ENCODE data around the gene TMEM198. TPM values are rescaled to one million over a fixed set of nuclear protein-coding genes. Genes with fewer than 3 reads are reported as not detected.
A peak's percentile ranks its signal among the peaks of the same experiment; 100 is the strongest.

TMEM198 gene
- total RNA-seq, 1 donor: 1.1 TPM

- H3K27ac ChIP-seq (ENCODE audit: low read depth, low read length): no peak overlapping the region
- no peak overlapping the region for H2AFZ ChIP-seq (ENCODE audit: low read length)
- peak overlapping the region; percentile 81 for H3K4me2 ChIP-seq (ENCODE audit: insufficient read depth, low read length)
- H3K79me2 ChIP-seq (ENCODE audit: insufficient read depth, low read length): peaks cover 4% of the 10 kb centered on the region
- H3K36me3 ChIP-seq (ENCODE audit: insufficient read depth, low read length): peaks cover 10% of the 10 kb centered on the region
- peak; percentile 83 for DNase-seq (ENCODE audit: insufficient read length, low spot score, missing footprints)
- peaks cover 4% of the 10 kb centered on the region for H3K27me3 ChIP-seq (ENCODE audit: insufficient read depth, low read length)
- TF ChIP-seq CTCF (IDR thresholded peaks at IDR 0.05; ENCODE audit: extremely low read depth, low read depth, low read length): no peak
- no peaks in the 10 kb centered on the region for H3K9me3 ChIP-seq (ENCODE audit: low read depth, low read length)
- peaks cover 15% of the 10 kb centered on the region for H4K20me1 ChIP-seq (ENCODE audit: insufficient read depth, low read length)
- H3K4me3 ChIP-seq (ENCODE audit: insufficient read depth, low read length): peak overlapping the region; percentile 78
- H3K4me1 ChIP-seq (ENCODE audit: insufficient read depth, low read length): no peaks in the 10 kb centered on the region
Observed at GRCh38 chr2:219569635-219570034, 25.8 kb downstream of the TMEM198 start.

- TF ChIP-seq CTCF (IDR thresholded peaks at IDR 0.05; ENCODE audit: extremely low read depth, low read depth, low read length): no peak
- Histone ChIP-seq H3K79me2 (ENCODE audit: insufficient read depth, low read length) (peaks cover 4% of the 10 kb centered on the region), H3K36me3 (ENCODE audit: insufficient read depth, low read length) (peaks cover 10% of the 10 kb centered on the region), H3K4me1 (ENCODE audit: insufficient read depth, low read length) (no peaks in the 10 kb centered on the region), H3K4me2 (ENCODE audit: insufficient read depth, low read length) (peak overlapping the region; percentile 81), H3K27me3 (ENCODE audit: insufficient read depth, low read length) (peaks cover 4% of the 10 kb centered on the region), H3K4me3 (ENCODE audit: insufficient read depth, low read length) (peak overlapping the region; percentile 78), H3K27ac (ENCODE audit: low read depth, low read length) (no peak overlapping the region), H4K20me1 (ENCODE audit: insufficient read depth, low read length) (peaks cover 13% of the 10 kb centered on the region), H2AFZ (ENCODE audit: low read length) (peak overlapping the region; percentile 41), H3K9me3 (ENCODE audit: low read depth, low read length) (no peaks in the 10 kb centered on the region)
- DNase-seq (ENCODE audit: insufficient read length, low spot score, missing footprints): peak; percentile 97
Observed at GRCh38 chr2:219570194-219570923, 26.5 kb downstream of the TMEM198 start.

GRCh38 chr2:219570924-219571310 lies 27.1 kb downstream of the TMEM198 start:
- Histone ChIP-seq H2AFZ (ENCODE audit: low read length) (peak overlapping the region; percentile 41), H3K4me1 (ENCODE audit: insufficient read depth, low read length) (no peaks in the 10 kb centered on the region), H4K20me1 (ENCODE audit: insufficient read depth, low read length) (peaks cover 10% of the 10 kb centered on the region), H3K79me2 (ENCODE audit: insufficient read depth, low read length) (peaks cover 4% of the 10 kb centered on the region), H3K4me2 (ENCODE audit: insufficient read depth, low read length) (peak overlapping the region; percentile 81), H3K9me3 (ENCODE audit: low read depth, low read length) (no peaks in the 10 kb centered on the region), H3K27ac (ENCODE audit: low read depth, low read length) (no peak overlapping the region), H3K27me3 (ENCODE audit: insufficient read depth, low read length) (peaks cover 8% of the 10 kb centered on the region), H3K36me3 (ENCODE audit: insufficient read depth, low read length) (peaks cover 10% of the 10 kb centered on the region), H3K4me3 (ENCODE audit: insufficient read depth, low read length) (peak overlapping the region; percentile 78)
- TF ChIP-seq CTCF (IDR thresholded peaks at IDR 0.05; ENCODE audit: extremely low read depth, low read depth, low read length): no peak
- DNase-seq (ENCODE audit: insufficient read length, low spot score, missing footprints): peak; percentile 96

- Histone ChIP-seq H3K27ac (ENCODE audit: low read depth, low read length) (no peak within 1 kb of the TSS), H3K9me3 (ENCODE audit: low read depth, low read length) (no peaks in the 10 kb centered on the region), H4K20me1 (ENCODE audit: insufficient read depth, low read length) (peaks cover 9% of the 10 kb centered on the region), H3K4me2 (ENCODE audit: insufficient read depth, low read length) (peak within 1 kb of the TSS; percentile 81), H3K79me2 (ENCODE audit: insufficient read depth, low read length) (peaks cover 4% of the 10 kb centered on the region), H3K27me3 (ENCODE audit: insufficient read depth, low read length) (peaks cover 15% of the 10 kb centered on the region), H3K4me3 (ENCODE audit: insufficient read depth, low read length) (peak within 1 kb of the TSS; percentile 78), H2AFZ (ENCODE audit: low read length) (peak within 1 kb of the TSS; percentile 63), H3K36me3 (ENCODE audit: insufficient read depth, low read length) (peaks cover 10% of the 10 kb centered on the region), H3K4me1 (ENCODE audit: insufficient read depth, low read length) (no peaks in the 10 kb centered on the region)
- no peak for TF ChIP-seq CTCF (IDR thresholded peaks at IDR 0.05; ENCODE audit: extremely low read depth, low read depth, low read length)
- DNase-seq (ENCODE audit: insufficient read length, low spot score, missing footprints): peak; percentile 98
Observed at GRCh38 chr2:219571311-219572236, 27.7 kb downstream of the TMEM198 start, which contains the start of gene OBSL1. Gene OBSL1 (minus strand): TSS chr2:219571539. CDS start chr2:219571232, 307 bp downstream.
